Omental fat pad (tissue), 4 donors: Measurements from ENCODE around the gene CNTNAP5. TPM values are rescaled to one million over a fixed set of nuclear protein-coding genes. Genes with fewer than 3 reads are reported as not detected.

ENCODE experiments used
- ATAC-seq: fragments of 150-250 bp; one replicate; pipeline ENCODE4 v1.9.1; 2016; ENCODE audit warnings: mild to moderate bottlenecking, moderate library complexity; ENCODE audit not compliant: low FRiP score
- DNase-seq: peaks from one replicate; pipeline ENCODE4 v3.0.0-alpha.2; 2019; ENCODE audit warnings: low spot score
- total RNA-seq, 4 donors: library from RNA; depleted of rRNA; stranded (reverse); fragments of >200 nt; gene quantifications; one replicate each; pipeline ENCODE4 v1.1.0, GENCODE V29; 2016
- TF ChIP-seq, protein P1 (sequence below), 3 donors: fragments of 450-650 bp; IDR thresholded peaks; one replicate each; pipeline ENCODE4 v1.5.1; 2016 to 2017; ENCODE audit warnings: antibody characterized with exemption in 3 of 3, mild to moderate bottlenecking in 3 of 3, moderate library complexity in 2 of 3

Gene CNTNAP5
- total RNA-seq, 4 donors from 2014 or later = not detected

DNA sequence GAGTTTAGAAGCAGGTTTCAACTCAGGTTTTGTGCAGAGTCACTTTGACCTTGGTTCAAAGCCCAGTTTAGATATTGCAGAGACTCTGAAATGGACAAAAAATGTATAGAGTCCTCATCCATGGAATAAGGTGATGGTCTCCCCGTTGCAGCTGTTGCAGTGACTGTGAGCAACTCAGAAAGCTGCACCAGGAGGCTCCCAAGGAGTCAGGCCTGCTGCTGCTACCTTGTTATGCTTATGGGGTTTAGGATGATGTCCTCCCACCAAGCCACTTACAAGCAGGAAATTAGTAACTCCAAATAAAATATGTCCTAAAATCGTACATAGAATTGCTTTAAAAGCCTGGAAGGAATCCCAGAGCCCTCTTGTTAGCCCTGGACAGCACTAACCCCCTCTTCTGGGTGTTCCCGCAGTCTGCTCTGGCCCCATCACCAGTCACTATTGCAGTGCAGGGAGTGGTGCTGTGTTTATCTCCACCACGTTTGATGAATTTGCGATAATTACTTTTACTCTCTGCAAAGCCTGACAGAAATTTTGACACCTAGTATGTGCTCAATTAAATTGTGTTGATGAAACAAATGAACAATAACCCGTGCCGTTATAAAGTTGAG lies 189.0 kb downstream of the CNTNAP5 start:
- DNase-seq (no peak), ATAC-seq (no peak)
- TF ChIP-seq, protein P1, sequence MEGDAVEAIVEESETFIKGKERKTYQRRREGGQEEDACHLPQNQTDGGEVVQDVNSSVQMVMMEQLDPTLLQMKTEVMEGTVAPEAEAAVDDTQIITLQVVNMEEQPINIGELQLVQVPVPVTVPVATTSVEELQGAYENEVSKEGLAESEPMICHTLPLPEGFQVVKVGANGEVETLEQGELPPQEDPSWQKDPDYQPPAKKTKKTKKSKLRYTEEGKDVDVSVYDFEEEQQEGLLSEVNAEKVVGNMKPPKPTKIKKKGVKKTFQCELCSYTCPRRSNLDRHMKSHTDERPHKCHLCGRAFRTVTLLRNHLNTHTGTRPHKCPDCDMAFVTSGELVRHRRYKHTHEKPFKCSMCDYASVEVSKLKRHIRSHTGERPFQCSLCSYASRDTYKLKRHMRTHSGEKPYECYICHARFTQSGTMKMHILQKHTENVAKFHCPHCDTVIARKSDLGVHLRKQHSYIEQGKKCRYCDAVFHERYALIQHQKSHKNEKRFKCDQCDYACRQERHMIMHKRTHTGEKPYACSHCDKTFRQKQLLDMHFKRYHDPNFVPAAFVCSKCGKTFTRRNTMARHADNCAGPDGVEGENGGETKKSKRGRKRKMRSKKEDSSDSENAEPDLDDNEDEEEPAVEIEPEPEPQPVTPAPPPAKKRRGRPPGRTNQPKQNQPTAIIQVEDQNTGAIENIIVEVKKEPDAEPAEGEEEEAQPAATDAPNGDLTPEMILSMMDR (IDR thresholded peaks at IDR 0.05) = no peak

DNA sequence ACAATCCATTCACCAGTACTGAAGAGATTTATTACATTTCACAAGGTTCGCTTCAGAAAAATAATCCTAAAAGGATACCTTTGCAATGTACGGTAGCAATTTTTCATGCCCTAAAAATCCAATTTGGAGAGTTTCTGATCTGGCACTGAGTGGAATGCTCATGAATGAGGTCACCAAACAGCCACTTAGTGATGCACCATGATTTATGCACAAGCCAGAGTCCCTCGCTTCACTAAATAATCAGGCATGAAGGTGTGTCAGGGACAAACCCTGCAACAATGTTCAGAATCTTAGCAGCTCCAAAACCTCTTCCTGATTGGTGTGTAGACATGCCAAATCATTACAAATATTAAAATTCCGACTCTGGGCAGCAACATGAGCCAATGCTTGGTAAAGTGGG lies 221.1 kb downstream of the CNTNAP5 start:
- ATAC-seq (no peak), DNase-seq (no peak)
- TF ChIP-seq, protein P1 (IDR thresholded peaks at IDR 0.05) = no peak

DNA sequence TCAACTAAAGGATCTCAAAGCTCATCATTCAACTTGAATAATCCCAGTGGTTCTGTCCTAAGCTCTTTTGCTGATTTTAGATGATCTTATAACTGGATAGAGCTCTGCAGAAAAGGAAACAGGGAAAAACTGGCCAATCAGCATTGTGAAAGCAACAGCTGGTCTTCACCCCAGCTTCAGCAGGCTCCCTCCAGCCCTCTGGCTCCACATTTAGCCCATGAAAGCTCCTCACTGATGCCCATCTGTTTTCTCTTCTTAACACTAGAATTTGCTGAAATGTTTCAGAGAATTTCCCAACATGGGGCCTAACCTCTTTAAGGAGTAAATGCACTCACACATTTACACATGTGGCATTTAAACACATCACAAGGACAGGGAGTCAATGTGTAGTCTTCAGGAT lies 223.3 kb downstream of the CNTNAP5 start:
- DNase-seq (no peak), ATAC-seq (no peak)
- TF ChIP-seq, protein P1 (IDR thresholded peaks at IDR 0.05) = no peak

DNA sequence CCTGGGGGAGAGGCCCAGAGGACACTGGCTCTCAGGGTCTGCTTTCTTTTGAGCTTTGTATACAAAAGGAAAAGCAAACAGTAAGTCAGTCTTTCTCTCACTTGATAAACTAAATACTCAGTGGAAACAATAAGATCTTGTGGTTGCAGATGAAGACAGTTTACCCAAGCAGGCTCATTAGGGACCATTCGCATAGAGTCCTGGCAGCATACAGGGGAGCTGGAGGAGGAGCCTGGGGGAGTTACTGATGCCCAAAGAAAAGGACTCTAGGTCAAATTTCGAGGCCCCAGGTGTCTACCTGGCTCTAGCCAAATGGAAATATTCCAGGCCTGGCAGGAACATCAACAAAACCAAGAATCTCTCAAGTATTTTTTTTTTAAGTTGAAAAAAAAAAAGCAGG lies 225.3 kb downstream of the CNTNAP5 start:
- TF ChIP-seq, protein P1 (IDR thresholded peaks at IDR 0.05) = no peak
- no peak for ATAC-seq
- no peak for DNase-seq

DNA sequence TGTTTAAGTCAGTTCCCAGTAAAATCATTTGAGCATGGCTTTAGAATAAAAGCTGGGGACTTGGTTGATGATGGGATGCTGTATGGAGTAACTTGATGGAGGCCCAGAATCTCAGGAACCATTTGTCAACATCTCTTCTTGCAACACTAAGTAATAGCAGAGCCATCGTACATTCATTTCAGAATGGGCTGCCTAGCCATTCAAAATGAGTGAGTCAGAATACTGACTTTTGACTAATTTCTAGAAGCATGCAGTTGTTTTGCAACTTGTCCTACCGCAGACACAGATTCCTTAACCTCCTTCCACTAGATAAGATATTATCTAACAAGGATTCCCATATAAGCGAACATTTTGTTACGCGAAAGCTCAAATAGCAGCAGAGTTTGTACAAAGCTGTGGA lies 229.5 kb downstream of the CNTNAP5 start:
- DNase-seq = no peak
- TF ChIP-seq, protein P1 (IDR thresholded peaks at IDR 0.05) = no peak
- ATAC-seq = no peak

DNA sequence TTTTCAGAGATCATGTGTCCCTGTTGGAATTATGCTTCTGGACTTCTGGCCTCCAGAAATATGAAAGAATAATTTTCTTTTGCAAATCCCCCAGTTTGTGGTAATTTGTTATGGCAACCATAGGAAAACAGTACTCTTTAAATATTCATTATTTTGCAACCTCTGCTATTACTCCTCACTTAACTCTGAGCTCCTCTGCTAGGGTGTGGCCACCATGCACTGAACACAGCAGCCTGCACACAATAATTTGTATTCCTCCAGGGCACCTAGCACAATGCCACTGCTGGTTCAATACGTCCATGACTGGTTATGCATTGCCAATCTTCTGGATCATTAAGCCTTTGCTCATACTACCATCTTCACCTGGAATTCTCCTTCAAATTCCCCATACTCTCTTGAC lies 232.0 kb downstream of the CNTNAP5 start:
- DNase-seq (no peak), ATAC-seq (no peak)
- TF ChIP-seq, protein P1 (IDR thresholded peaks at IDR 0.05) = no peak

DNA sequence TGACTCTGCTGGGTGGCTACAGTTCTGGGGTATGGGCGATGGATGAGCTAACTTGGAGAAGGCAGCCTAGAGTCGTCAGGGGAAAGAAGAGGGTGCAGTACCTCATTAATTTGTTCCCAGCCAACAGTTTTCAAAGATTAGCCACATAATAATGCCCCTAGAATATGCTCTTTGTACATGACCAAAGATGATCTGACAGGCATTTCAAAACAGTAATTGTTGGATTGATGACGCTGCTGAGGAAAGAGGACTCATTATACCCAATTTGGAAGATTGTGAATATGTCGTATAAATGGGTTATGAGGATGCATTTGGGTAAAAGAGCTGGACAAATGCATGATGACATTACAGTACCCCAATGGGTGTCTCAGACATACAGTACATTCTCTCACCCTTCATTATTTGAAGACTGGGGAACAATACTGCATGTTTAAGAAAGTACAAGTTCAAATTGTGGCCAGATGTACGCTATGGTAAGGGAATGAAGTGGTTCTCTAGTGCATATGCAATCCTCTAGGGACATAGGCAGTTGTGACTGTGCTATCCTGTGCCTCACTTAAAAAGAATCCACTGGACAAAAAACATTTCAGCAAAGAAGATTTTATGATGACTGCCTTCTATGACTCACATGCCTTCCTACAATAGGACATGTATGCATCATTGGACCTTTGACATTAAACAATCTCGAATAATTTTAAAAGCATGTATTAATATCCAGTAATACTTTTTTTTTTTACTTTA lies 233.2 kb downstream of the CNTNAP5 start:
- no peak for ATAC-seq
- DNase-seq = no peak
- TF ChIP-seq, protein P1 (IDR thresholded peaks at IDR 0.05) = no peak
